GM18505 (cell line): Measurements from ENCODE around the gene CHCHD3.

Experiments used
- ATAC-seq: cut with Tn5 transposase; IDR thresholded peaks from one replicate; pipeline ENCODE4 v1.9.1; 2021; ENCODE audit not compliant: unreplicated experiment
- POLR2A ChIP-seq: IDR thresholded peaks from 4 replicates; pipeline ENCODE4 v1.6.1; 2011; ENCODE audit warnings: borderline replicate concordance; ENCODE audit not compliant: insufficient read depth, insufficient read length; ENCODE audit errors: extremely low read depth

The CHCHD3 gene

GRCh38 chr7:132854238-132854637, 227.7 kb downstream of the CHCHD3 start:
- TF ChIP-seq POLR2A, result no peak
- ATAC-seq, result no peak

- TF ChIP-seq POLR2A, result no peak
- no peak for ATAC-seq
Observed at GRCh38 chr7:132847376-132847775, 234.5 kb downstream of the CHCHD3 start.

- no peak for TF ChIP-seq POLR2A
- no peak for ATAC-seq
Observed at GRCh38 chr7:132846086-132846485, 235.8 kb downstream of the CHCHD3 start.

DNA sequence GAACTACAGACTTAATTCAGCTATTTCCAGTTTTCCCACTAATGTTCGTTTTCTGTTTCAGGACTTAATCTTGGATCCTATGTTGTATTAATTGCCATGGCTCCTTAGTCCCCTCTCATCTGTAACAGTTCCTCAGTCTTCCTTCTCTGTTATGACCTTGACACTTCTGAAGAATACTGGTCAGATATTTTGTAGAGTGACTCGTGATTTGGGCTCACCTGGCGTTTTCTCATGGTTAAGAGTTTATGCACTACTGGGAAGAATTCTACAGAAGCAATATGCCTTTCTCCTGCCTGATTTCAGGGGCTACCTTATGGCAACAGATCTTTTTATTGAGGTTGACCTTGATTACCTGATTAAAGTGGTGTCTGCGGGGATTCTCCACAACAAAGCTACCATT, 239.4 kb downstream of the CHCHD3 start:
- ATAC-seq, result no peak
- no peak for TF ChIP-seq POLR2A

GRCh38 chr7:132840199-132840598, 241.7 kb downstream of the CHCHD3 start:
- ATAC-seq, result no peak
- TF ChIP-seq POLR2A, result no peak

DNA sequence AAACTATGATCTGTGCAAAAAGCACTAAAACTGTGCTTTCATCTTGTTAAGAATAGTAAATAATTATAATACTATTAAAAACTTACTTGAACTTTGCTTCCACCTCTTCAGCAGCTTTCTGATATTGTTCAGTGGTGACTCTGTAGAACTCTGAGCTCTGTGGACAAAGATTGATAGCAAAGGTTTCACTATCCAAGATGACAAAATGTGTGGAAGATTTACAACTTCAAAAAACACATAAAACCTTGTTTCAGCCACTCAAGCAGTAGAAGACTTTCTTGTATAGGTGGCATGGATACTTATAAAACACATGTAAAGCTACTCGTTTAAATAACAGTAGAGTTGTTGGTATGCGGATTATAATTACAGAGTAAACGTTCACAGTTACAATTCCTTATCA, 243.6 kb downstream of the CHCHD3 start:
- no peak for TF ChIP-seq POLR2A
- no peak for ATAC-seq

DNA sequence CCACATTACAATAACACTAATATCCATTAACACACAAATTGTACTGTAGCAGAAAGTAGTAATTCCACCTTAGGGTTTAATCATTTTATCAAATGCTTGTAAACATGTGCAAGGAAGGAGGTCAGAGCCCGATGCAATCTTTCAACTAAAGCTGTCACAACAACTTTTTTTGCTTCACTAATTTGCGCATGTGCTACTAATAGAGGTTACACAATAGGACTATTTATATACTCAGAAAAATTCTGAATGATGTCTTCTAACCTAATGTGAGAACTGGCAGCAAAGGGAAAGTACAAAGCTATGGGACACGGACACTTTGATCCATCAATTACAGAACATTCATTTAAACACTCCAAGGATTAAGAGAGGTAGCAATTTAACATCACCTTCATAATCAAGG, 244.4 kb downstream of the CHCHD3 start:
- no peak for ATAC-seq
- no peak for TF ChIP-seq POLR2A

DNA sequence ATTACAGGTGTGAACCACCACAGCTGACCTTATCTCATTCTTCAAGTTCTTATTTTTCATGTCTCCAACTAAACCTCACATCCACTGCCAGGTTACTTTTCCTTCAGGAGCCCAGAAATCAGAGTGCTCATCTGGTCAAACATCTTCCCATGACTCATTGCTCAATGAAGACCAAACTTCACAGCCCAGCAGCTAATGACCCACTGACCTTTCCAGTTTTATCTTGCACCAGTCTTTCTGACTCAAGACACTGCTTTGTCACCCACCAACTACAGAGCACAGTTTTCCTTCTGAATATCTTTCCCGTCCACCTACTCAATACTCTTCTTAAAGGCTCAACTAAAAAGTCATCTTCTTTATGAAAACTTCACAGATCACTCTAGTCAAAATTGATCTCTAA, 245.1 kb downstream of the CHCHD3 start:
- no peak for ATAC-seq
- no peak for TF ChIP-seq POLR2A

GRCh38 chr7:132830941-132831340, 250.9 kb downstream of the CHCHD3 start:
- no peak for TF ChIP-seq POLR2A
- ATAC-seq, result no peak

DNA sequence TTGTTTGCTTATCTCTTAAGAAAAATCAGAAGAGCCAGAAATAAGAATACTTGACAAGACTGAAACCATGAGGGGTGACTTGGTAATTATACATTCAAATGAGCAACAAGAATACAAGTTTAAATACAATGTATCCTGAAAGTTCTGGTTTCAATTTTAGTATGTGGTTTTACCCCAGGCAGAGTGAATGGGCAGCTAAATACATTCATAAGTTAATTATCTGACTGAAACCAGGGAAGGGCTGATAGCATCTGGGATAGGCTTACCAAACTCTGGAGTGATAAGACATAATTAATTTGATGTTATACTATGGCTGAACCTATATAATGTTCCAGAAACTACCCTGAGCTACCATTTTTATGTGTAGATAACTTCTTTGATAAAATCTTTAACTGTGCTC, 253.4 kb downstream of the CHCHD3 start:
- TF ChIP-seq POLR2A, result no peak
- no peak for ATAC-seq

DNA sequence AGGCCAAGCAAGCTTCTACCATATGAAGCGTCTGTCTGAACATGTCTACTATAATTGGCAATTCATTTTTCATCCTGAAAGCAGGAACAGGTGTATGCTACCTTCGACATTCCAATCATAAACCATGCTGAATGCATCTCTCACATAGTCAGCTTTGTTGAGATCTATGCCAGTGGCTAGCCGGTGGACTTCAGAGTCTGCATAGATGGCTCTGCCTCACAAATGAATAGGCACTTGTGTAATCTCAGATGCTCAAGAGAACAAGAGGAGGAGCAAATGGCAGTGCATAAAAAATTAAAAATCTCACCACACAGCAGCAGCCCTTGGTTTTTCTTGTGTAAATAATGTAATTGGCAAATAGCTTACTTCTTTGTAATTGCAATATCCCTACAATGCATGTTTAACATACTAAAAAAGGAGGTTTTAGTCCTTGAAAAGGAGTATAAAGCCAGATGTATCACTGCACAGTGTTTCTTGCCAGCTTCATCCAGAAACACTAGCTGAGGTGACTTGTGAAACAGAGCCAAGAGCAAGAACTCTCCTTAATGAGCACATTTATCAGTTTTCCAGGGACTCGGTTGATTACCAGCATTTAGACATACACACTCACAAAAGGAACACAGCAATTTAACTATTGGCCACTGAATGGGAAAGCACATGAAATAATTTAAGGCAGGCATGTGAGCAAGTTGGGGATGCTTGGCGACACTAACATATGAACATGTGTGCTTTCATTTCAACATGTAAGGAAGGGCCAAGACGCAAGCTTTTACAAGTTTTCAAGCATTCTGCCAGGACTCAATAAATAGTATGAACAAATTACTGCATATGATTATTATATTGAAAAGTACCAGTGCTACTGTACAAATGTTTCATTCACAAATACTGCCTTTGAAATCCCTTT, 255.7 kb downstream of the CHCHD3 start:
- no peak for ATAC-seq
- TF ChIP-seq POLR2A, result no peak

- TF ChIP-seq POLR2A, result no peak
- no peak for ATAC-seq
Observed at GRCh38 chr7:132825222-132825621, 256.7 kb downstream of the CHCHD3 start.

GRCh38 chr7:132819648-132820047, 262.2 kb downstream of the CHCHD3 start:
- ATAC-seq, result no peak
- TF ChIP-seq POLR2A, result no peak

DNA sequence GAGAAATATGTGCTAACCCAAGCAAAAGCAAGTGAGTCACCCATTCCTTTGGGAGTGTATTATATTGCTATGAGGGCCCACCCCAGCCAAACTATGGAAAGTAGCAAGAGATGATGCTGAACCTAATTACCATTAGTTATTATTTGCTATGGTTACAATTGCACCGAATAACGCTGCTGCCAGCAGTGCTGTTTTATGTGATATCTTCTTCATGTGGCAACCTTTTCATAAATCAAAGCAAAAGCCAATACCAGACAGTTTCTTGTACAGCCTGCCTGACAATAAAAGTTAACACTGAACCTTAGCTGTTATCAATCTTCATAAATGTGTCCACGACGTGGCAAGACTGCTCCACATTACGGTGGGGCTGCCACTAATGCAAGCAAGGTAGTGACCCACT, 263.9 kb downstream of the CHCHD3 start:
- ATAC-seq, result no peak
- TF ChIP-seq POLR2A, result no peak

DNA sequence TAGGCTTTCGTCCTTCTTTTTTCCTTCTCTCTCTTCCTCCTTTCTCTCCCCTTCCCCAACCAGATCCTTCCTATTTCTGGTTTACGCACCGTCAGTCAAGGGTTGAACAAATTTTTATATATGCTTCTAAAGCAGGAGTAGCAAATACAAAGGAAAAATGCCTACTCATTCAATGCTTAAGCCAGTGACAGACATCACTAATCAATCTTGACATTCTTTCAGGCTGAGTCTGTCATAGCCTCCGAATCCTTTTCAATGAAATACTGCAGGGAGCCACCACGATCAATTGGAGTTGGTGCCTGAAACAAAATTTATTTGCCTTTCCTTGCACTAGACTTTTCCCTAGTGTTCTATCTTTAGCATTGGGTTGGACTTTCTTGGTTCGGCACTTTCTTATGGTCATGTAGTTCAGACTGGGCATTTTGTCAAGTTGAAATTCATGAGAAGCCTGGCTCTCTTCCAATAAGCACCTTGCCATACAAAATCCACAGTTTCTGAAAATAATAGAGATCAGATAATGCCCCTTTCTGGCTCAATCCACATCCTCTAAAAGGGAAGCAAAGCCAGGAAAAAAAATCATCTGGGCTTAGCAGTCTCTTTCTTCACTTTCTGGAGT, 266.1 kb downstream of the CHCHD3 start:
- TF ChIP-seq POLR2A, result no peak
- ATAC-seq, result no peak

DNA sequence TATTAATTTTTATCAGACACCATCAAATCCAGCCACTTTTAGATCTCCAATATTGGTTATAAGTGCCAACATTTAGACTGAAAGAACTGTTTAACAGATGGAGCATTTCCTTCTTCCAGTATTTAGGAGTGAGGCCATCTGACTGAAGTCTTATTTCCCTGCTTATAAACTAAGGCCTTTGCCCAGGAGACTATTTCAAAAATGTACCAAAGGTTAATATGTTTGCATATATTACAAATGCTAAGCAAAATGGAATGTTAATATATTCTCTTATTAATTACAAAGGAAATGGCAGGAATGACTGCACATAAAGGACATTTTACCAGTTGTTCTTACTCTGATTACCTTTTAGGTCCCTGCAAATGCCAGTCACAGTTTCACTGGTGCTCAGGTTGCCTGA, 266.8 kb downstream of the CHCHD3 start:
- no peak for TF ChIP-seq POLR2A

More for the DNA sequence above, 266.8 kb downstream of the CHCHD3 start:
- no peak for ATAC-seq
